HepG2 (cell line): ENCODE measurements around the gene ENHO. TPM values are rescaled to one million over a fixed set of nuclear protein-coding genes. Genes with fewer than 3 reads are reported as not detected.

ENCODE experiments used
- ATAC-seq: fragments of 200-7000 bp; cut with Tn5 transposase; 3 replicates; pipeline ENCODE4 v1.9.1; 2020; ENCODE audit warnings: mild to moderate bottlenecking, moderate library complexity
- BruUV-seq: library from RNA; stranded (reverse); fragments of 400-500 nt; replicated peaks from 2 replicates; lab custom pipeline; 2021; lab: Mats Ljungman, UMichigan
- CTCF ChIA-PET: fragments of 300-600 bp; formaldehyde crosslinking; extraction: SDS; loops from one replicate; lab custom pipeline; 2021; ENCODE audit warnings: low total read pairs, inconsistent platforms, low intra/inter-chr PET ratio; lab: Yijun Ruan, JAX
- POLR2A ChIA-PET: fragments of 350-600 bp; sonication (Branson Sonifier 250); formaldehyde crosslinking; loops from one replicate; lab custom pipeline; 2020; ENCODE audit warnings: antibody characterized with exemption, inconsistent platforms; lab: Yijun Ruan, JAX
- DNase-seq: peaks from one replicate; pipeline ENCODE4 v3.0.0-alpha.2; 2015; ENCODE audit warnings: low spot score
- FAIRE-seq: peaks from 3 replicates; lab custom pipeline; 2011; peaks lifted over from hg19 to GRCh38; lab: Jason Lieb, UNC
- H2AFZ ChIP-seq: one replicate; pipeline ENCODE4 v1.6.1; 2011; ENCODE audit warnings: low read length, inconsistent platforms
- H3K27ac ChIP-seq: fragments of 300-600 bp; 3 replicates; pipeline ENCODE4 v1.8.0; 2011; ENCODE audit warnings: mixed run types, mild to moderate bottlenecking, mixed read lengths, low read length, inconsistent platforms; ENCODE audit not compliant: insufficient read depth; ENCODE audit errors: extremely low read length
- H3K27me3 ChIP-seq, 2 experiments: fragments of 200-600 bp in 1 of 2; 2 replicates in 1 of 2; 3 replicates in 1 of 2; pipeline versions ENCODE4 v1.6.0 to v1.8.0; 2011; ENCODE audit warnings: low read length in 2 of 2, mild to moderate bottlenecking in 2 of 2, moderate library complexity in 2 of 2, inconsistent platforms in 1 of 2; ENCODE audit not compliant: insufficient read depth in 2 of 2, control insufficient read depth in 1 of 2
- H3K36me3 ChIP-seq, 2 experiments: fragments of 200-600 bp in 1 of 2; replicated peaks in 1 of 2; 2 replicates in 1 of 2; 3 replicates in 1 of 2; pipeline versions ENCODE4 v1.5.1 to v1.8.0; 2011; ENCODE audit warnings: low read length in 2 of 2, inconsistent platforms in 1 of 2; ENCODE audit not compliant: insufficient read depth in 2 of 2, control insufficient read depth in 1 of 2
- H3K4me1 ChIP-seq: 2 replicates; pipeline ENCODE4 v1.5.1; 2012; ENCODE audit warnings: low read length, inconsistent platforms; ENCODE audit not compliant: insufficient read depth
- H3K4me2 ChIP-seq: 2 replicates; pipeline ENCODE4 v1.6.0; 2011; ENCODE audit warnings: low read depth, low read length, inconsistent platforms
- H3K4me3 ChIP-seq, 3 experiments: fragments of 200-600 bp in 1 of 3; sonication (generic), shearing (Covaris generic) in 1 of 3; replicated peaks in 1 of 3; 2 replicates each; pipeline ENCODE4 v1.5.1; 2011 to 2016; ENCODE audit warnings: low read length in 3 of 3, inconsistent platforms in 2 of 3, low read depth in 2 of 3, mild to moderate bottlenecking in 2 of 3, control low read depth in 1 of 3, mixed read lengths in 1 of 3; ENCODE audit not compliant: insufficient read depth in 1 of 3
- H3K79me2 ChIP-seq: one replicate; pipeline ENCODE4 v1.6.1; 2011; ENCODE audit warnings: low read length, inconsistent platforms; ENCODE audit not compliant: insufficient read depth
- H3K9ac ChIP-seq: 2 replicates; pipeline ENCODE4 v1.6.0; 2011; ENCODE audit warnings: mild to moderate bottlenecking, low read depth, low read length, inconsistent platforms; ENCODE audit not compliant: insufficient read depth
- H3K9me3 ChIP-seq: 2 replicates; pipeline ENCODE4 v1.5.1; 2012; ENCODE audit warnings: mild to moderate bottlenecking, low read length
- H4K20me1 ChIP-seq: 2 replicates; pipeline ENCODE4 v1.6.0; 2011; ENCODE audit warnings: inconsistent platforms, mild to moderate bottlenecking, low read length, moderate library complexity; ENCODE audit not compliant: insufficient read depth
- HOXA7 ChIP-seq: sonication (generic); formaldehyde crosslinking; IDR thresholded peaks from 2 replicates; pipeline ENCODE4 v1.8.1; 2022; ENCODE audit warnings: mild to moderate bottlenecking, missing genetic modification reagents, moderate library complexity
- KMT2B ChIP-seq: IDR thresholded peaks from 2 replicates; pipeline ENCODE4 v1.6.1; 2016; ENCODE audit warnings: missing genetic modification reagents, missing compliant biosample characterization
- MAF1 ChIP-seq: sonication (generic); formaldehyde crosslinking; IDR thresholded peaks from 2 replicates; pipeline ENCODE4 v1.5.0; 2020; ENCODE audit warnings: missing genetic modification reagents, borderline replicate concordance
- MYC ChIP-seq: sonication (generic); formaldehyde crosslinking; IDR thresholded peaks from 2 replicates; pipeline ENCODE4 v1.9.0; 2021; ENCODE audit warnings: missing genetic modification reagents, borderline replicate concordance
- POLR2A ChIP-seq, 2 experiments: IDR thresholded peaks; 2 replicates each; pipeline ENCODE4 v1.6.1; 2011; ENCODE audit warnings: low read depth in 2 of 2, low read length in 2 of 2, mild to moderate bottlenecking in 1 of 2, moderate library complexity in 1 of 2; ENCODE audit not compliant: insufficient read depth in 1 of 2
- PRMT3 ChIP-seq: sonication (generic); formaldehyde crosslinking; IDR thresholded peaks from 2 replicates; pipeline ENCODE4 v1.8.1; 2022; ENCODE audit warnings: low read depth, mild to moderate bottlenecking, moderate library complexity, missing genetic modification reagents, borderline replicate concordance
- RXRB ChIP-seq: IDR thresholded peaks from 2 replicates; pipeline ENCODE4 v1.6.1; 2016; ENCODE audit warnings: borderline replicate concordance, missing genetic modification reagents, missing compliant biosample characterization
- TERF1 ChIP-seq: sonication (generic); formaldehyde crosslinking; IDR thresholded peaks from 2 replicates; pipeline ENCODE4 v1.8.0; 2022; ENCODE audit warnings: mild to moderate bottlenecking, missing genetic modification reagents, moderate library complexity
- ZC3H4 ChIP-seq: sonication (generic); formaldehyde crosslinking; IDR thresholded peaks from 2 replicates; pipeline ENCODE4 v1.4.0; 2020; ENCODE audit warnings: missing genetic modification reagents, borderline replicate concordance
- ZNF331 ChIP-seq: sonication (generic); formaldehyde crosslinking; IDR thresholded peaks from 2 replicates; pipeline ENCODE4 v1.4.0; 2020; ENCODE audit warnings: missing genetic modification reagents
- WGBS: methylation state at CpG from one replicate; pipeline ENCODE4 v1.1.6; 2017; ENCODE audit warnings: low lambda C conversion rate; 5-methylcytosine and 5-hydroxymethylcytosine counted together
- in situ Hi-C: cut with HindIII; loops from 2 replicates; pipeline ENCODE4 v1.10.0; 2017; ENCODE audit warnings: low pct_unique_long_range_greater_than_20kb; ENCODE audit not compliant: extremely low pct_ligation_motif_present
- intact Hi-C: fragments of 100-400 bp; cut with micrococcal nuclease; formaldehyde crosslinking; loops from one replicate; pipeline ENCODE4 v1.10.0; 2022; ENCODE audit not compliant: unreplicated experiment
- polyA plus RNA-seq, 8 experiments: library from polyadenylated mRNA; depleted of rRNA in 3 of 8; stranded (reverse) in 7 of 8; unstranded in 1 of 8; fragments of >200 nt; fragmentation: Illumina TruSeq in 4 of 8; extraction: Trizol in 4 of 8; gene quantifications; 2 replicates each; pipeline versions ENCODE4 v1.2.1 to v1.2.3, GENCODE V29; 2011 to 2016; ENCODE audit warnings: low read depth in 4 of 8, missing spikeins in 1 of 8, mixed read lengths in 1 of 8; ENCODE audit not compliant: insufficient read depth in 1 of 8
- total RNA-seq, 5 experiments: library from RNA; depleted of rRNA; stranded (reverse); fragments of >200 nt; fragmentation: Illumina TruSeq; extraction: Trizol; gene quantifications; 2 replicates each; pipeline ENCODE4 v1.2.3, GENCODE V29; 2016; ENCODE audit warnings: low read depth in 1 of 5
- TF ChIP-seq, protein P1 (sequence below): sonication (generic); formaldehyde crosslinking; IDR thresholded peaks from 2 replicates; pipeline ENCODE4 v1.4.0; 2020; ENCODE audit warnings: mild to moderate bottlenecking, missing genetic modification reagents, borderline replicate concordance
- TF ChIP-seq, protein P2 (sequence below): sonication (generic); formaldehyde crosslinking; IDR thresholded peaks from 2 replicates; pipeline ENCODE4 v1.5.1; 2020; ENCODE audit warnings: mild to moderate bottlenecking, missing genetic modification reagents, borderline replicate concordance

The ENHO gene
- total and polyA plus RNA-seq, 2 of the 13 experiments (the other 11 are each of a cell fraction or from before 2014, with no cell fraction given): 0.08 to 0.60 TPM

GRCh38 chr9:34544035-34544434 lies 21.2 kb upstream of the ENHO start:
- ChIA-PET CTCF (interaction anchor here (1.2 to 1.4 kb wide), 2 partner anchors 106 to 140 kb away, joined by 3 read pairs; no protein-coding TSS in a partner anchor), POLR2A (no interaction called here)
- Histone ChIP-seq H4K20me1 (peaks cover 4% of the 10 kb centered on the region; the same call in 1 of the 2 replicates), H3K9me3 (no peaks in the 10 kb centered on the region), H3K27ac (no peak overlapping the region), H2AFZ (no peak overlapping the region), H3K36me3 (no peaks in the 10 kb centered on the region), H3K79me2 (no peaks in the 10 kb centered on the region), H3K27me3 (peaks cover 2 to 9% of the 10 kb centered on the region in 2 experiments; a peak in 3 of 5 replicates), H3K4me1 (peaks cover 18% of the 10 kb centered on the region), H3K9ac (no peak overlapping the region), H3K4me3 (no peak overlapping the region), H3K4me2 (peak overlapping the region; percentile 14; the same call in 1 of the 2 replicates)
- ATAC-seq: peak; percentile 37; the same call in 2 of the 3 replicates
- DNase-seq: peak; percentile 67
- no TSS peak for BruUV-seq
- intact Hi-C loops (no loop called here), in situ Hi-C loops (no loop called here)
- no peak for FAIRE-seq
- WGBS: 2% methylated on average over 5 of the region's 5 CpGs
- TF ChIP-seq ZNF331 (peak; percentile 32; the same call in 1 of the 2 replicates), PRMT3 (CRISPR knock-in tag) (no peak), MAF1 (no peak), ZC3H4 (CRISPR knock-in tag) (no peak), KMT2B (CRISPR knock-in tag) (no peak), HOXA7 (no peak), RXRB (CRISPR knock-in tag) (peak; percentile 59; the same call in 1 of the 2 replicates), POLR2A (IDR thresholded peaks at IDR 0.05; ENCODE audit: insufficient read depth in 1 of 2, low read depth in 2 of 2, low read length in 2 of 2) (no peak), MYC (CRISPR knock-in tag) (no peak), TERF1 (CRISPR knock-in tag) (no peak)
- TF ChIP-seq, protein P1, sequence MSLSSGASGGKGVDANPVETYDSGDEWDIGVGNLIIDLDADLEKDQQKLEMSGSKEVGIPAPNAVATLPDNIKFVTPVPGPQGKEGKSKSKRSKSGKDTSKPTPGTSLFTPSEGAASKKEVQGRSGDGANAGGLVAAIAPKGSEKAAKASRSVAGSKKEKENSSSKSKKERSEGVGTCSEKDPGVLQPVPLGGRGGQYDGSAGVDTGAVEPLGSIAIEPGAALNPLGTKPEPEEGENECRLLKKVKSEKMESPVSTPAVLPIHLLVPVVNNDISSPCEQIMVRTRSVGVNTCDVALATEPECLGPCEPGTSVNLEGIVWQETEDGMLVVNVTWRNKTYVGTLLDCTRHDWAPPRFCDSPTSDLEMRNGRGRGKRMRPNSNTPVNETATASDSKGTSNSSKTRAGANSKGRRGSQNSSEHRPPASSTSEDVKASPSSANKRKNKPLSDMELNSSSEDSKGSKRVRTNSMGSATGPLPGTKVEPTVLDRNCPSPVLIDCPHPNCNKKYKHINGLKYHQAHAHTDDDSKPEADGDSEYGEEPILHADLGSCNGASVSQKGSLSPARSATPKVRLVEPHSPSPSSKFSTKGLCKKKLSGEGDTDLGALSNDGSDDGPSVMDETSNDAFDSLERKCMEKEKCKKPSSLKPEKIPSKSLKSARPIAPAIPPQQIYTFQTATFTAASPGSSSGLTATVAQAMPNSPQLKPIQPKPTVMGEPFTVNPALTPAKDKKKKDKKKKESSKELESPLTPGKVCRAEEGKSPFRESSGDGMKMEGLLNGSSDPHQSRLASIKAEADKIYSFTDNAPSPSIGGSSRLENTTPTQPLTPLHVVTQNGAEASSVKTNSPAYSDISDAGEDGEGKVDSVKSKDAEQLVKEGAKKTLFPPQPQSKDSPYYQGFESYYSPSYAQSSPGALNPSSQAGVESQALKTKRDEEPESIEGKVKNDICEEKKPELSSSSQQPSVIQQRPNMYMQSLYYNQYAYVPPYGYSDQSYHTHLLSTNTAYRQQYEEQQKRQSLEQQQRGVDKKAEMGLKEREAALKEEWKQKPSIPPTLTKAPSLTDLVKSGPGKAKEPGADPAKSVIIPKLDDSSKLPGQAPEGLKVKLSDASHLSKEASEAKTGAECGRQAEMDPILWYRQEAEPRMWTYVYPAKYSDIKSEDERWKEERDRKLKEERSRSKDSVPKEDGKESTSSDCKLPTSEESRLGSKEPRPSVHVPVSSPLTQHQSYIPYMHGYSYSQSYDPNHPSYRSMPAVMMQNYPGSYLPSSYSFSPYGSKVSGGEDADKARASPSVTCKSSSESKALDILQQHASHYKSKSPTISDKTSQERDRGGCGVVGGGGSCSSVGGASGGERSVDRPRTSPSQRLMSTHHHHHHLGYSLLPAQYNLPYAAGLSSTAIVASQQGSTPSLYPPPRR (CRISPR knock-in tag): no peak
- TF ChIP-seq, protein P2, sequence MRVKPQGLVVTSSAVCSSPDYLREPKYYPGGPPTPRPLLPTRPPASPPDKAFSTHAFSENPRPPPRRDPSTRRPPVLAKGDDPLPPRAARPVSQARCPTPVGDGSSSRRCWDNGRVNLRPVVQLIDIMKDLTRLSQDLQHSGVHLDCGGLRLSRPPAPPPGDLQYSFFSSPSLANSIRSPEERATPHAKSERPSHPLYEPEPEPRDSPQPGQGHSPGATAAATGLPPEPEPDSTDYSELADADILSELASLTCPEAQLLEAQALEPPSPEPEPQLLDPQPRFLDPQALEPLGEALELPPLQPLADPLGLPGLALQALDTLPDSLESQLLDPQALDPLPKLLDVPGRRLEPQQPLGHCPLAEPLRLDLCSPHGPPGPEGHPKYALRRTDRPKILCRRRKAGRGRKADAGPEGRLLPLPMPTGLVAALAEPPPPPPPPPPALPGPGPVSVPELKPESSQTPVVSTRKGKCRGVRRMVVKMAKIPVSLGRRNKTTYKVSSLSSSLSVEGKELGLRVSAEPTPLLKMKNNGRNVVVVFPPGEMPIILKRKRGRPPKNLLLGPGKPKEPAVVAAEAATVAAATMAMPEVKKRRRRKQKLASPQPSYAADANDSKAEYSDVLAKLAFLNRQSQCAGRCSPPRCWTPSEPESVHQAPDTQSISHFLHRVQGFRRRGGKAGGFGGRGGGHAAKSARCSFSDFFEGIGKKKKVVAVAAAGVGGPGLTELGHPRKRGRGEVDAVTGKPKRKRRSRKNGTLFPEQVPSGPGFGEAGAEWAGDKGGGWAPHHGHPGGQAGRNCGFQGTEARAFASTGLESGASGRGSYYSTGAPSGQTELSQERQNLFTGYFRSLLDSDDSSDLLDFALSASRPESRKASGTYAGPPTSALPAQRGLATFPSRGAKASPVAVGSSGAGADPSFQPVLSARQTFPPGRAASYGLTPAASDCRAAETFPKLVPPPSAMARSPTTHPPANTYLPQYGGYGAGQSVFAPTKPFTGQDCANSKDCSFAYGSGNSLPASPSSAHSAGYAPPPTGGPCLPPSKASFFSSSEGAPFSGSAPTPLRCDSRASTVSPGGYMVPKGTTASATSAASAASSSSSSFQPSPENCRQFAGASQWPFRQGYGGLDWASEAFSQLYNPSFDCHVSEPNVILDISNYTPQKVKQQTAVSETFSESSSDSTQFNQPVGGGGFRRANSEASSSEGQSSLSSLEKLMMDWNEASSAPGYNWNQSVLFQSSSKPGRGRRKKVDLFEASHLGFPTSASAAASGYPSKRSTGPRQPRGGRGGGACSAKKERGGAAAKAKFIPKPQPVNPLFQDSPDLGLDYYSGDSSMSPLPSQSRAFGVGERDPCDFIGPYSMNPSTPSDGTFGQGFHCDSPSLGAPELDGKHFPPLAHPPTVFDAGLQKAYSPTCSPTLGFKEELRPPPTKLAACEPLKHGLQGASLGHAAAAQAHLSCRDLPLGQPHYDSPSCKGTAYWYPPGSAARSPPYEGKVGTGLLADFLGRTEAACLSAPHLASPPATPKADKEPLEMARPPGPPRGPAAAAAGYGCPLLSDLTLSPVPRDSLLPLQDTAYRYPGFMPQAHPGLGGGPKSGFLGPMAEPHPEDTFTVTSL (CRISPR knock-in tag): peak; percentile 44; the same call in 1 of the 2 replicates
